ENCODE measurements around the gene USP5. TPM values are rescaled to one million over a fixed set of nuclear protein-coding genes. Genes with fewer than 3 reads are reported as not detected.

USP5 gene
- total RNA-seq, 3 donors from 2014 or later (not counting 1 experiment from before 2014, with no cell fraction given), result 48.3 to 67.2 (median 57.2) TPM

DNA sequence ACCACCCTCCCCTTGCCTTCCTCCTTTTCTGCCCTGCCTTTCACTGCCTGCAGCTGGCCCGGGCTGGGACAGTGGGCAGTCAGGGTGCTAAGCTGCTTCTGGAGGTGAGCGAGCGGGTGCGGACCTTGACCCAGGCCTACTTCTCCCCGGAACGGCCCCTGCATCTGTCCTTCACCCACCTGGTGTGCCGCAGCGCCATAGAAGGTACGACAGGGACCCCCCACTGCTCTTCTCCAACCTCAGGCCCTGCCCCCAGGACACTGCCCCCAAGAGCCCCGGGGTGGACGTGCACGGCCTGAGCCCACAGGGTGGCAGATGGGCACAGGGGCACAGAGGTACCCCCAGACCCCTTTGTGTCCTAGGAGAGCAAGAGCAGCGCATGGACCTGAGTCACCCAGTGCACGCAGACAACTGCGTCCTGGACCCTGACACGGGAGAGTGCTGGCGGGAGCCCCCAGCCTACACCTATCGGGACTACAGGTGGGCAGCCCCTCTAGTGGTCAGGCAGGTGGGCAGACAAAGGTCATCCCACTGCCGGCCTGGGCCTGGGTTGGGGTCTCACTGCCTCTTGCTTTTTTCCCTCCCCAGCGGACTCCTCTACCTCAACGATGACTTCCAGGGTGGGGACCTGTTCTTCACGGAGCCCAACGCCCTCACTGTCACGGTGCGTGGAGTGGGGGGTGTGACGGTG, 14.4 kb upstream of the USP5 start:
- no peak overlapping the region for H3K4me3 Mint-ChIP-seq
- H3K36me3 ChIP-seq (ENCODE audit: control insufficient read depth, insufficient read depth, low read length), result no peaks in the 10 kb centered on the region
- TF ChIP-seq, protein P1, sequence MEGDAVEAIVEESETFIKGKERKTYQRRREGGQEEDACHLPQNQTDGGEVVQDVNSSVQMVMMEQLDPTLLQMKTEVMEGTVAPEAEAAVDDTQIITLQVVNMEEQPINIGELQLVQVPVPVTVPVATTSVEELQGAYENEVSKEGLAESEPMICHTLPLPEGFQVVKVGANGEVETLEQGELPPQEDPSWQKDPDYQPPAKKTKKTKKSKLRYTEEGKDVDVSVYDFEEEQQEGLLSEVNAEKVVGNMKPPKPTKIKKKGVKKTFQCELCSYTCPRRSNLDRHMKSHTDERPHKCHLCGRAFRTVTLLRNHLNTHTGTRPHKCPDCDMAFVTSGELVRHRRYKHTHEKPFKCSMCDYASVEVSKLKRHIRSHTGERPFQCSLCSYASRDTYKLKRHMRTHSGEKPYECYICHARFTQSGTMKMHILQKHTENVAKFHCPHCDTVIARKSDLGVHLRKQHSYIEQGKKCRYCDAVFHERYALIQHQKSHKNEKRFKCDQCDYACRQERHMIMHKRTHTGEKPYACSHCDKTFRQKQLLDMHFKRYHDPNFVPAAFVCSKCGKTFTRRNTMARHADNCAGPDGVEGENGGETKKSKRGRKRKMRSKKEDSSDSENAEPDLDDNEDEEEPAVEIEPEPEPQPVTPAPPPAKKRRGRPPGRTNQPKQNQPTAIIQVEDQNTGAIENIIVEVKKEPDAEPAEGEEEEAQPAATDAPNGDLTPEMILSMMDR (IDR thresholded peaks at IDR 0.05), result no peak
- H3K36me3 Mint-ChIP-seq, result no peaks in the 10 kb centered on the region
- H3K27me3 Mint-ChIP-seq (ENCODE audit: low read depth in 2 of 2), result no peaks in the 10 kb centered on the region
- no peak overlapping the region for H3K27ac Mint-ChIP-seq
- H3K27me3 ChIP-seq (ENCODE audit: control insufficient read depth, insufficient read depth, low read length), result no peaks in the 10 kb centered on the region
- no peaks in the 10 kb centered on the region for H3K9me3 ChIP-seq (ENCODE audit: control insufficient read depth, insufficient read depth, low read length)
- WGBS (ENCODE audit: insufficient coverage), result 95% methylated on average over 26 of the region's 26 CpGs
- ATAC-seq (no peak), DNase-seq (no peak)
- H3K4me1 Mint-ChIP-seq, result no peaks in the 10 kb centered on the region
- intact Hi-C loops (cut with micrococcal nuclease), result no loop called here
- no peak overlapping the region for H3K27ac ChIP-seq (ENCODE audit: low read length)
- no peaks in the 10 kb centered on the region for H3K9me3 Mint-ChIP-seq
- no peak overlapping the region for H3K4me3 ChIP-seq (ENCODE audit: low read length)
- H3K4me1 ChIP-seq (ENCODE audit: control insufficient read depth, insufficient read depth, low read length), result peaks cover 4% of the 10 kb centered on the region

DNA sequence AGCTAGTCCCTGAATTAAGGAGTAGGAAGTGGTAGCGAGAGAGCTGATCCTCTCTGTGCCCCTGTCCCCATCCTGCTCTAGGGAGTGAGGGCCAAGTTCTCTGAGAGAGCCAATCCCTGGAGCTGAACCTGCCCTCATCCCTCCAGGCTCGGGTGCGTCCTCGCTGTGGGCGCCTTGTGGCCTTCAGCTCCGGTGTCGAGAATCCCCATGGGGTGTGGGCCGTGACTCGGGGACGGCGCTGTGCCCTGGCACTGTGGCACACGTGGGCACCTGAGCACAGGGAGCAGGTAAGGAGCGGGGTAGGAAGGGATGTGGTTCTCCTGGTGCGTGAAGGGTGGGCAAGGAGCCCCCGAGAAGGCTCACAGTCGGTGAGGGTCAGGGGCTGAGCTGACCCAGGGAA, 13.1 kb upstream of the USP5 start:
- H3K27me3 Mint-ChIP-seq (ENCODE audit: low read depth in 2 of 2), result no peaks in the 10 kb centered on the region
- ATAC-seq (no peak), DNase-seq (no peak)
- Histone ChIP-seq H3K27ac (ENCODE audit: low read length) (no peak overlapping the region), H3K36me3 (ENCODE audit: control insufficient read depth, insufficient read depth, low read length) (no peaks in the 10 kb centered on the region), H3K4me3 (ENCODE audit: low read length) (no peak overlapping the region), H3K9me3 (ENCODE audit: control insufficient read depth, insufficient read depth, low read length) (no peaks in the 10 kb centered on the region), H3K27me3 (ENCODE audit: control insufficient read depth, insufficient read depth, low read length) (no peaks in the 10 kb centered on the region), H3K4me1 (ENCODE audit: control insufficient read depth, insufficient read depth, low read length) (peaks cover 4% of the 10 kb centered on the region)
- H3K27ac Mint-ChIP-seq, result no peak overlapping the region
- no peaks in the 10 kb centered on the region for H3K9me3 Mint-ChIP-seq
- TF ChIP-seq, protein P1 (IDR thresholded peaks at IDR 0.05), result no peak
- H3K36me3 Mint-ChIP-seq, result no peaks in the 10 kb centered on the region
- 93% methylated on average over 16 of the region's 16 CpGs for WGBS (ENCODE audit: insufficient coverage)
- no peak overlapping the region for H3K4me3 Mint-ChIP-seq
- no peaks in the 10 kb centered on the region for H3K4me1 Mint-ChIP-seq
- intact Hi-C loops (cut with micrococcal nuclease), result no loop called here

DNA sequence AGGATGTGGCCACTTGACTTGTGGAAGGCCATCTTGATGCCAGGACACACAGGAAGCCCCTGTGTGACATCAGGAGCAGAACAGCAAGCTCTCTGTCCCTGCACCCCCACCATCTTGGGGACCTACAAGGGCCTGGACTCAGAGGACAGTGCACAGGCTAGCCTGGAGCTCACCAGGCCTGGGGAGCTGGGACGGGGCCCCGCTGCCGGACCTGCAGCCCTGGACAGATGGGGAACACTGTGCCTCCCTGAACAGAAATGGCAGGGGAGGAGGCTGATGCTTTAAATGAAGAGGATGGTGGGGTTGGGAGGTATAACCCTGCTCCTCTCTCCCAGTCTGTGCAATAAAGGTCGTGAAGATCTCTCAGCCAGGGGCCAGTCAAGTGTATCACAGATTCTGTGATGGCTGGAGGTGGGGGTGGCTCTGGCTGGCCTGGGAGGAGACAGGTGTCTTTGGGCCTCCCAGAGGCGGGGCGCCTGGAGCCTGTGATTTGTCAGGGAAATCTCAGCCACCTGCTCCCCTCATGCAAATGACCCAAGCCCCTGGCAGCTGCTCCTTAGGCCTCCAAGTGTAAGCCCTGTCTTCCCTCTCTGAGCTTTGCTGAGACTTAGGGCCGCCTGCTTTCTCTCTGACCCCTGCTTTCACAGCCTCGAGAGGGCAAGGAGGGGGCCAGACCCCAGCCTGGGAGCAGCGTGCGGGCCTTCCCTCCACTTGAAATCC, 12.3 kb upstream of the USP5 start:
- Mint-ChIP-seq H3K4me1 (no peaks in the 10 kb centered on the region), H3K4me3 (no peak overlapping the region), H3K27me3 (ENCODE audit: low read depth in 2 of 2) (no peaks in the 10 kb centered on the region), H3K36me3 (no peaks in the 10 kb centered on the region), H3K27ac (no peak overlapping the region), H3K9me3 (no peaks in the 10 kb centered on the region)
- ATAC-seq (no peak), DNase-seq (no peak)
- no peaks in the 10 kb centered on the region for H3K27me3 ChIP-seq (ENCODE audit: control insufficient read depth, insufficient read depth, low read length)
- WGBS (ENCODE audit: insufficient coverage), result 83% methylated on average over 10 of the region's 10 CpGs
- H3K27ac ChIP-seq (ENCODE audit: low read length), result no peak overlapping the region
- intact Hi-C loops (cut with micrococcal nuclease), result no loop called here
- TF ChIP-seq, protein P1 (IDR thresholded peaks at IDR 0.05), result no peak
- H3K9me3 ChIP-seq (ENCODE audit: control insufficient read depth, insufficient read depth, low read length), result no peaks in the 10 kb centered on the region
- no peak overlapping the region for H3K4me3 ChIP-seq (ENCODE audit: low read length)
- no peaks in the 10 kb centered on the region for H3K36me3 ChIP-seq (ENCODE audit: control insufficient read depth, insufficient read depth, low read length)
- peaks cover 4% of the 10 kb centered on the region for H3K4me1 ChIP-seq (ENCODE audit: control insufficient read depth, insufficient read depth, low read length)

All from natural killer cell (primary cell).